CD14-positive monocyte (primary cell): ENCODE results near the gene TBXAS1. TPM values are rescaled to one million over a fixed set of nuclear protein-coding genes. Genes with fewer than 3 reads are reported as not detected.

Source experiments
- DNase-seq, 3 donors: peaks; one replicate each; pipeline ENCODE4 v3.0.0-alpha.2; 2011 to 2022
- H2AFZ ChIP-seq: 2 replicates; pipeline ENCODE4 v1.6.0; 2012; ENCODE audit warnings: mild to moderate bottlenecking, low read depth, low read length, inconsistent platforms; ENCODE audit not compliant: insufficient read depth, poor library complexity, severe bottlenecking
- H3K27ac ChIP-seq, 2 donors: 1 replicate in 1 of 2; 2 replicates in 1 of 2; pipeline ENCODE4 v1.5.1; 2012 to 2013; ENCODE audit warnings: low read length in 2 of 2, control low read depth in 1 of 2, inconsistent platforms in 1 of 2, low read depth in 1 of 2, mild to moderate bottlenecking in 1 of 2
- H3K27me3 ChIP-seq, 2 donors: one replicate each; pipeline versions ENCODE4 v1.6.0 to v1.6.1; 2011 to 2013; ENCODE audit warnings: low read length in 2 of 2; ENCODE audit not compliant: control insufficient read depth in 2 of 2, insufficient read depth in 2 of 2
- H3K36me3 ChIP-seq, 2 donors: replicated peaks in 1 of 2; 1 replicate in 1 of 2; 2 replicates in 1 of 2; pipeline versions ENCODE4 v1.5.1 to v1.6.1; 2012 to 2013; ENCODE audit warnings: low read length in 2 of 2, control low read depth in 1 of 2, inconsistent platforms in 1 of 2, mild to moderate bottlenecking in 1 of 2; ENCODE audit not compliant: insufficient read depth in 2 of 2, control insufficient read depth in 1 of 2
- H3K4me1 ChIP-seq, 2 donors: 1 replicate in 1 of 2; 2 replicates in 1 of 2; pipeline versions ENCODE4 v1.5.1 to v1.6.1; 2012 to 2013; ENCODE audit warnings: low read length in 2 of 2, control low read depth in 1 of 2, inconsistent platforms in 1 of 2, mild to moderate bottlenecking in 1 of 2, moderate library complexity in 1 of 2; ENCODE audit not compliant: insufficient read depth in 2 of 2, control insufficient read depth in 1 of 2
- H3K4me2 ChIP-seq: replicated peaks from 2 replicates; pipeline ENCODE3; 2012; ENCODE audit warnings: low read length, moderate library complexity, mild to moderate bottlenecking; ENCODE audit not compliant: poor library complexity, severe bottlenecking; ENCODE audit errors: extremely low read depth
- H3K4me3 ChIP-seq, 3 experiments: fragments of 200-600 bp in 1 of 3; sonication (generic) in 1 of 3; replicated peaks in 1 of 3; 1 replicate in 2 of 3; 2 replicates in 1 of 3; pipeline ENCODE4 v1.5.1; 2011 to 2013; ENCODE audit warnings: low read length in 3 of 3, mild to moderate bottlenecking in 3 of 3, control low read depth in 2 of 3, low read depth in 2 of 3, inconsistent platforms in 1 of 3, moderate library complexity in 1 of 3
- H3K79me2 ChIP-seq: 2 replicates; pipeline ENCODE4 v1.6.0; 2012; ENCODE audit warnings: mild to moderate bottlenecking, control low read depth, inconsistent platforms, low read length, moderate library complexity; ENCODE audit not compliant: insufficient read depth
- H3K9ac ChIP-seq: 2 replicates; pipeline ENCODE4 v1.6.0; 2017; ENCODE audit warnings: low read length, mild to moderate bottlenecking; ENCODE audit not compliant: insufficient read depth, poor library complexity, severe bottlenecking
- H3K9me3 ChIP-seq, 2 donors: replicated peaks in 1 of 2; 1 replicate in 1 of 2; 2 replicates in 1 of 2; pipeline versions ENCODE4 v1.5.1 to v1.6.1; 2012 to 2013; ENCODE audit warnings: low read length in 2 of 2, control low read depth in 1 of 2; ENCODE audit not compliant: control insufficient read depth in 1 of 2, insufficient read depth in 1 of 2
- H4K20me1 ChIP-seq: 2 replicates; pipeline ENCODE4 v1.6.0; 2012; ENCODE audit warnings: mild to moderate bottlenecking, low read length, control low read depth, moderate library complexity; ENCODE audit not compliant: insufficient read depth
- H3K27ac Mint-ChIP-seq, 7 donors: one replicate each; pipeline ENCODE4 v1.8.0; 2020; ENCODE audit warnings: mild to moderate bottlenecking in 7 of 7, mixed read lengths in 7 of 7, moderate library complexity in 6 of 7, inconsistent platforms in 2 of 7
- H3K27me3 Mint-ChIP-seq, 3 donors: one replicate each; pipeline ENCODE4 v1.8.0; 2021 to 2022; ENCODE audit warnings: low read depth in 3 of 3, mild to moderate bottlenecking in 3 of 3, mixed read lengths in 3 of 3, moderate library complexity in 3 of 3, inconsistent platforms in 1 of 3
- H3K36me3 Mint-ChIP-seq, 2 donors: one replicate each; pipeline ENCODE4 v1.8.0; 2020; ENCODE audit warnings: mixed read lengths in 2 of 2, inconsistent platforms in 1 of 2, mild to moderate bottlenecking in 1 of 2
- H3K4me1 Mint-ChIP-seq: one replicate; pipeline ENCODE4 v1.8.0; 2020; ENCODE audit warnings: mild to moderate bottlenecking, mixed read lengths
- H3K4me3 Mint-ChIP-seq, 2 donors: one replicate each; pipeline ENCODE4 v1.8.0; 2020; ENCODE audit warnings: mild to moderate bottlenecking in 2 of 2, mixed read lengths in 2 of 2, moderate library complexity in 1 of 2
- H3K9me3 Mint-ChIP-seq, 7 donors: one replicate each; pipeline ENCODE4 v1.8.0; 2020 to 2022; ENCODE audit warnings: mixed read lengths in 7 of 7, mild to moderate bottlenecking in 6 of 7, moderate library complexity in 6 of 7, inconsistent platforms in 2 of 7
- WGBS: methylation state at CpG from one replicate; pipeline ENCODE4 v1.1.5; 2013; ENCODE audit warnings: missing lambda C conversion rate; ENCODE audit not compliant: insufficient coverage; 5-methylcytosine and 5-hydroxymethylcytosine counted together
- intact Hi-C, 2 donors: fragments of 100-400 bp; cut with micrococcal nuclease; formaldehyde crosslinking; loops; one replicate each; pipeline versions ENCODE4 v1.15.0 to v1.15.1; 2023
- polyA plus RNA-seq, 3 donors: library from polyadenylated mRNA; depleted of rRNA in 1 of 3; unstranded in 2 of 3; stranded (reverse) in 1 of 3; fragments of 300-500 nt in 2 of 3; fragments of >200 nt in 1 of 3; fragmentation: Illumina TruSeq in 2 of 3; gene quantifications; 1 replicate in 2 of 3; 2 replicates in 1 of 3; pipeline ENCODE4 v1.2.3, GENCODE V29; 2012 to 2021
- TF ChIP-seq, protein P1 (sequence below): fragments of 200-600 bp; IDR thresholded peaks from one replicate; pipeline ENCODE4 v1.8.0; 2022; ENCODE audit warnings: antibody characterized with exemption, mild to moderate bottlenecking

Gene TBXAS1
- polyA plus RNA-seq, 3 donors = 289 to 335 (median 298) TPM

DNA sequence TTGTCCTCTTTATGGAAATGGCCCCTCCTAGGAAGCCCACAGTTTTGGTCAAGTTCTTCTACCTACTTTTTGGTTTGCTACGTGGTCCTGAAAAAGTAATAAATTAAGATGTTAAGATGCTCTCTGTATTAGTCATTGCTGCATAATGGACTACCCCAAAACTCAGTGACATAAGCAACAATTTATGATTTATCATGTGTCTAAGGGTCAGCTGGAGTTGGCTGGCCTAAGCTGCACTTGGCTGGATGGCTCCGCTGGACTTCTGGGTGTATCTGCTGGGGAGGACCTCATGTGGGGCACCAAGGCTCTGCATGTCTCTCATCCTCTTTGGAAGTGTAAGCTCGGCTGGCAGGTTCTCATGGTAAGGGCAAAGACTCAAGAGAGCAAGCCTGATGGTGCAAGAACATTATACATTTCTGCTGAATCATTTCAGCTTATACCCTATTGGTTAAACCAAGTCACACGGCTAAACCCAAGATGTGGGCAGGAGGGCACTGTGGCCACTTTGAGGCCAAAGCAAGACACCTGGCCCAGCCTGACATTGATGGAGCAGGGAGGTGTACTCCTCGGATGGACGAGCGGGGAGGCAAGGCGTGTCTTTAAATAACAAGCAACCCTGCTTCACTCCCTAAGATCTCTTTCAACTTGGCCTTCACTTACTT lies 47.7 kb downstream of the TBXAS1 start:
- Mint-ChIP-seq H3K27ac (peak overlapping the region in 5 of 7 donors; percentile 13 to 86 (median 75)), H3K27me3 (no peaks in the 10 kb centered on the region), H3K4me3 (no peak overlapping the region), H3K9me3 (peaks cover 0 to 2% (median 0%) of the 10 kb centered on the region in 7 donors), H3K36me3 (peaks cover 85 to 93% of the 10 kb centered on the region in 2 donors), H3K4me1 (peaks cover 29% of the 10 kb centered on the region)
- H4K20me1 ChIP-seq = peaks cover 93% of the 10 kb centered on the region
- 100% methylated on average over 2 of the region's 8 CpGs for WGBS
- peak overlapping the region; percentile 1 to 62 for H3K27ac ChIP-seq
- no peak overlapping the region for H3K9ac ChIP-seq
- H3K36me3 ChIP-seq = peaks cover 90 to 96% of the 10 kb centered on the region in 2 donors
- H3K4me1 ChIP-seq = peaks cover 14 to 20% of the 10 kb centered on the region in 2 donors
- TF ChIP-seq, protein P1, sequence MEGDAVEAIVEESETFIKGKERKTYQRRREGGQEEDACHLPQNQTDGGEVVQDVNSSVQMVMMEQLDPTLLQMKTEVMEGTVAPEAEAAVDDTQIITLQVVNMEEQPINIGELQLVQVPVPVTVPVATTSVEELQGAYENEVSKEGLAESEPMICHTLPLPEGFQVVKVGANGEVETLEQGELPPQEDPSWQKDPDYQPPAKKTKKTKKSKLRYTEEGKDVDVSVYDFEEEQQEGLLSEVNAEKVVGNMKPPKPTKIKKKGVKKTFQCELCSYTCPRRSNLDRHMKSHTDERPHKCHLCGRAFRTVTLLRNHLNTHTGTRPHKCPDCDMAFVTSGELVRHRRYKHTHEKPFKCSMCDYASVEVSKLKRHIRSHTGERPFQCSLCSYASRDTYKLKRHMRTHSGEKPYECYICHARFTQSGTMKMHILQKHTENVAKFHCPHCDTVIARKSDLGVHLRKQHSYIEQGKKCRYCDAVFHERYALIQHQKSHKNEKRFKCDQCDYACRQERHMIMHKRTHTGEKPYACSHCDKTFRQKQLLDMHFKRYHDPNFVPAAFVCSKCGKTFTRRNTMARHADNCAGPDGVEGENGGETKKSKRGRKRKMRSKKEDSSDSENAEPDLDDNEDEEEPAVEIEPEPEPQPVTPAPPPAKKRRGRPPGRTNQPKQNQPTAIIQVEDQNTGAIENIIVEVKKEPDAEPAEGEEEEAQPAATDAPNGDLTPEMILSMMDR = no peak
- H3K27me3 ChIP-seq = no peaks in the 10 kb centered on the region
- no peak overlapping the region for H3K4me3 ChIP-seq
- no peaks in the 10 kb centered on the region for H3K9me3 ChIP-seq
- no peak overlapping the region for H3K4me2 ChIP-seq
- H3K79me2 ChIP-seq = peaks cover 17% of the 10 kb centered on the region
- no peak overlapping the region for H2AFZ ChIP-seq
- peak in 1 of 3 donors; percentile 33 for DNase-seq
- intact Hi-C loops = no loop called here

DNA sequence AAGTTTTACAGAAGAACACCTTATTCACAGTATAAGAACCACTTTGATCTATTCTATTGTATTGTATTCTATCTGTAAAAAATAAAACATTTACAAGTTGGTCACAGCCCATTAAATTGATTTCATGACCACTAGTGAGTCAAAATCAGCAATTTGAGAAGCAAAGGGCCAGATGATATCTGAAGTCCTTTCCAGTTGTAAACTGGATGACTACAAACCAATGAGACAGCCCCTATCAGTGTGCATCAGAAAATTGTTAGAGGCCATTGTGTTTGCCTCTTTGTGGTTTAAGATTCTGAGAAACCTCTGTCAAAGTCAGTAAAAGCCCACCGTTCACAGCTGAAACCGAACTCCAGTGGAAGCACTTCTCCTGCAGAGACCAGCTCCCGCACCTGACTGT lies 54.8 kb downstream of the TBXAS1 start:
- Histone ChIP-seq H3K27ac (peak overlapping the region in 1 of 2 donors; percentile 69), H3K4me3 (no peak overlapping the region), H3K27me3 (no peaks in the 10 kb centered on the region), H3K79me2 (peaks cover 15% of the 10 kb centered on the region), H3K9me3 (no peaks in the 10 kb centered on the region), H3K4me1 (peaks cover 50 to 54% of the 10 kb centered on the region in 2 donors), H3K4me2 (no peak overlapping the region), H4K20me1 (peaks cover 89% of the 10 kb centered on the region), H3K36me3 (peaks cover 55 to 75% of the 10 kb centered on the region in 2 donors), H2AFZ (no peak overlapping the region), H3K9ac (no peak overlapping the region)
- DNase-seq = no peak
- Mint-ChIP-seq H3K27me3 (no peaks in the 10 kb centered on the region), H3K4me1 (peaks cover 54% of the 10 kb centered on the region), H3K4me3 (no peak overlapping the region), H3K27ac (peak overlapping the region in 3 of 7 donors; percentile 38 to 74 (median 70)), H3K9me3 (peaks cover 0 to 2% (median 0%) of the 10 kb centered on the region in 7 donors), H3K36me3 (peaks cover 80 to 81% of the 10 kb centered on the region in 2 donors)
- intact Hi-C loops = no loop called here
- WGBS = no CpG with 5 or more reads among the region's 3 CpGs
- TF ChIP-seq, protein P1 = no peak
